HEK293 (cell line): ENCODE measurements around the gene LGALS12.

ENCODE experiments used
- ZNF19 ChIP-seq: fragments of 450-650 bp; formaldehyde crosslinking; IDR thresholded peaks from 2 replicates; pipeline ENCODE4; 2016; ENCODE audit warnings: missing biosample characterization, missing genetic modification characterization, low read depth
- ZNF366 ChIP-seq: fragments of 450-650 bp; formaldehyde crosslinking; conservative IDR thresholded peaks from 2 replicates; pipeline ENCODE4 v1.5.1; 2016; ENCODE audit warnings: missing biosample characterization, missing genetic modification characterization

- TF ChIP-seq ZNF366 (tag by site-specific recombination) = no peak
- no peak for TF ChIP-seq ZNF19 (tag by site-specific recombination)
Measured at GRCh38 chr11:63508745-63509144, 2.9 kb downstream of the LGALS12 start.
